Measurements from ENCODE around the gene ATPAF1.

DNA sequence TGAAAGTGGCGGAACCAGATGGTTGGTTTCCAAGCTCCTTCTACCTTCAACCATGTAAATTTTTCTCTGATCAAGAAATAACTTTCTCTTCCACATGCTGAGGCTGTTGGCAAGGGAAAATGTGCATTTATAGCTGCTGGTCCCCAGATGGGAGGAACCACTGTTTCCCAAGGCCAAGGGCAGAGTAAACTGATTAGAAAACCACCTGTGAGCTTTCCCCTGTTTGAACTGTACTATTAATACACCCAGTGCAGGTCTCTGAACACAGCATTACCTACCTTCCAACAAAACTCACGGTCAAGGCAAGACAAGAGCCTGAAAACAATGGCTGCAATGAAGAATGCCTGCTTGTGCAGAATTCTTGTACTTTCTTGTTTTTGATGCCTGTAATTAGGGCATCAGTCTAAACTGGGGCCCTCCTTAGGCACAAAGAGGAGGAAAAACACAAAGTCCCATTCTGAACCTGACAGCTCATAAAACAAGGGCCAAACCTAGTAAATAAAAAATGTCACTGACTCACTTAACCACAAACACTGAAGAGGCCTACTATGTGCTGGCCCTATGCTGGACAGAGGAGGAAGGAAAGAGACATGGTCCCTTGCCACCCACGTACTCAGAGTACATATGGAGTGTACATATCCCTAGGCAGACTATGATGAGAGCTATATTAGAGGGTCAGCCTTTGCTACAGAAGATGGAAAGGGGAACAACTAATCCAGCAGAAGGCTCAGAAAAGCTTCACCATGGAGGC, 66.7 kb downstream of the ATPAF1 start:
- TF ChIP-seq CTCF (IDR thresholded peaks at IDR 0.05; ENCODE audit: low read depth, low read length), result no peak
- no peak for TF ChIP-seq EZH2phosphoT487 (IDR thresholded peaks at IDR 0.05; ENCODE audit: low read depth)
